ENCODE measurements around the gene COMT. TPM values are rescaled to one million over a fixed set of nuclear protein-coding genes. Genes with fewer than 3 reads are reported as not detected.

Gene COMT
- polyA plus RNA-seq, 1 experiment: 79.4 TPM

- H3K27me3 ChIP-seq (ENCODE audit: control insufficient read depth, insufficient read depth, low read length): no peaks in the 10 kb centered on the region
- ChIA-PET POLR2A (no interaction called here), CTCF (interaction anchor here (0.6 kb wide), 1 partner anchor 24 kb away, joined by 3 read pairs; no protein-coding TSS in a partner anchor)
- H3K27ac ChIP-seq (ENCODE audit: low read depth, low read length): no peak overlapping the region
- no peaks in the 10 kb centered on the region; the same call in 1 of the 2 replicates for H3K9me3 ChIP-seq (ENCODE audit: control insufficient read depth, insufficient read depth, low read length)
- H3K4me3 ChIP-seq (ENCODE audit: low read depth, low read length): no peak overlapping the region
- no peak for TF ChIP-seq CTCF (IDR thresholded peaks at IDR 0.05; ENCODE audit: low read depth, low read length)
- DNase-seq (ENCODE audit: low read depth, low spot score): no peak
Observed at GRCh38 chr22:19990188-19990587, 48.6 kb downstream of the COMT start.

GRCh38 chr22:19990609-19991394 is 49.2 kb downstream of the COMT start:
- Histone ChIP-seq H3K27me3 (ENCODE audit: control insufficient read depth, insufficient read depth, low read length) (no peaks in the 10 kb centered on the region), H3K27ac (ENCODE audit: low read depth, low read length) (no peak overlapping the region), H3K4me3 (ENCODE audit: low read depth, low read length) (no peak overlapping the region), H3K9me3 (ENCODE audit: control insufficient read depth, insufficient read depth, low read length) (no peaks in the 10 kb centered on the region; the same call in 1 of the 2 replicates)
- TF ChIP-seq CTCF (IDR thresholded peaks at IDR 0.05; ENCODE audit: low read depth, low read length): no peak
- CTCF ChIA-PET: interaction anchor here (0.6 kb wide), 1 partner anchor 29 kb away, joined by 3 read pairs; no protein-coding TSS in a partner anchor
- no peak for DNase-seq (ENCODE audit: low read depth, low spot score)
- POLR2A ChIA-PET: no interaction called here

GRCh38 chr22:19991395-19991644 is 49.7 kb downstream of the COMT start:
- POLR2A ChIA-PET: no interaction called here

GRCh38 chr22:19991645-19992451 is 50.3 kb downstream of the COMT start:
- TF ChIP-seq CTCF (IDR thresholded peaks at IDR 0.05; ENCODE audit: low read depth, low read length): no peak
- peaks cover 1% of the 10 kb centered on the region for H3K27me3 ChIP-seq (ENCODE audit: control insufficient read depth, insufficient read depth, low read length)
- no peak overlapping the region for H3K27ac ChIP-seq (ENCODE audit: low read depth, low read length)
- POLR2A ChIA-PET: no interaction called here
- no peak overlapping the region for H3K4me3 ChIP-seq (ENCODE audit: low read depth, low read length)
- CTCF ChIA-PET: interaction anchor here (0.6 kb wide), 1 partner anchor 28 kb away, joined by 3 read pairs; no protein-coding TSS in a partner anchor
- no peak for DNase-seq (ENCODE audit: low read depth, low spot score)
- no peaks in the 10 kb centered on the region; the same call in 1 of the 2 replicates for H3K9me3 ChIP-seq (ENCODE audit: control insufficient read depth, insufficient read depth, low read length)

More at GRCh38 chr22:19991395-19991644, 49.7 kb downstream of the COMT start:
- DNase-seq (ENCODE audit: low read depth, low spot score): no peak
- H3K27me3 ChIP-seq (ENCODE audit: control insufficient read depth, insufficient read depth, low read length): no peaks in the 10 kb centered on the region
- TF ChIP-seq CTCF (IDR thresholded peaks at IDR 0.05; ENCODE audit: low read depth, low read length): no peak
- CTCF ChIA-PET: interaction anchor here (0.6 kb wide), 1 partner anchor 29 kb away, joined by 3 read pairs; no protein-coding TSS in a partner anchor
- H3K27ac ChIP-seq (ENCODE audit: low read depth, low read length): no peak overlapping the region
- no peaks in the 10 kb centered on the region; the same call in 1 of the 2 replicates for H3K9me3 ChIP-seq (ENCODE audit: control insufficient read depth, insufficient read depth, low read length)
- H3K4me3 ChIP-seq (ENCODE audit: low read depth, low read length): no peak overlapping the region

GRCh38 chr22:19992481-19992911 is 50.9 kb downstream of the COMT start:
- TF ChIP-seq CTCF (IDR thresholded peaks at IDR 0.05; ENCODE audit: low read depth, low read length): no peak
- POLR2A ChIA-PET: no interaction called here
- CTCF ChIA-PET: no interaction called here
- no peak overlapping the region for H3K4me3 ChIP-seq (ENCODE audit: low read depth, low read length)
- H3K9me3 ChIP-seq (ENCODE audit: control insufficient read depth, insufficient read depth, low read length): no peaks in the 10 kb centered on the region; the same call in 1 of the 2 replicates
- no peak overlapping the region for H3K27ac ChIP-seq (ENCODE audit: low read depth, low read length)
- no peak for DNase-seq (ENCODE audit: low read depth, low spot score)
- peaks cover 2% of the 10 kb centered on the region for H3K27me3 ChIP-seq (ENCODE audit: control insufficient read depth, insufficient read depth, low read length)
